NCI-H345 (cell line): ENCODE data around the gene WDR82.

ENCODE experiments used
- DNase-seq: peaks from one replicate; lab custom pipeline; 2025; lab: John Stamatoyannopoulos, UW

WDR82 gene

GRCh38 chr3:52308308-52308707 is 29.9 kb upstream of the WDR82 start:
- no peak for DNase-seq

- no peak for DNase-seq
Observed at GRCh38 chr3:52306978-52307377, 28.5 kb upstream of the WDR82 start.

- DNase-seq = no peak
Observed at GRCh38 chr3:52305926-52306325, 27.5 kb upstream of the WDR82 start.

GRCh38 chr3:52303811-52304210 is 25.4 kb upstream of the WDR82 start:
- DNase-seq = no peak

GRCh38 chr3:52302426-52303145 is 24.1 kb upstream of the WDR82 start:
- DNase-seq = no peak

- DNase-seq = no peak
Observed at GRCh38 chr3:52299879-52300611, 21.6 kb upstream of the WDR82 start.

- no peak for DNase-seq
Observed at GRCh38 chr3:52299247-52299878, 20.9 kb upstream of the WDR82 start.

GRCh38 chr3:52298149-52299098 is 20.0 kb upstream of the WDR82 start:
- DNase-seq = no peak

- DNase-seq = no peak
Observed at GRCh38 chr3:52297242-52298148, 19.0 kb upstream of the WDR82 start.

GRCh38 chr3:52295671-52296208 is 17.3 kb upstream of the WDR82 start:
- DNase-seq = no peak

GRCh38 chr3:52294320-52295150 is 16.1 kb upstream of the WDR82 start:
- no peak for DNase-seq

GRCh38 chr3:52293491-52294319 is 15.3 kb upstream of the WDR82 start:
- DNase-seq = no peak

GRCh38 chr3:52292247-52293065 is 14.0 kb upstream of the WDR82 start:
- no peak for DNase-seq

GRCh38 chr3:52291508-52292181 is 13.2 kb upstream of the WDR82 start:
- peak; percentile 2 for DNase-seq

GRCh38 chr3:52290596-52291507 is 12.4 kb upstream of the WDR82 start:
- no peak for DNase-seq
